DOHH2 (cell line): ENCODE measurements around the gene RHOT2.

Source experiments
- H3F3A ChIP-seq: fragments of 200-600 bp; sonication (generic), shearing (Covaris generic); 2 replicates; pipeline ENCODE4 v1.6.0; 2016; ENCODE audit warnings: antibody characterized with exemption, mild to moderate bottlenecking; ENCODE audit not compliant: control insufficient read depth, insufficient read depth
- H3K27ac ChIP-seq: fragments of 200-600 bp; sonication (generic); 2 replicates; pipeline ENCODE4 v1.5.1; 2014; ENCODE audit warnings: low read depth, mild to moderate bottlenecking, low read length, moderate library complexity
- H3K27me3 ChIP-seq: fragments of 200-600 bp; sonication (generic); 2 replicates; pipeline ENCODE4 v1.6.1; 2014; ENCODE audit warnings: mild to moderate bottlenecking, low read length, mixed read lengths; ENCODE audit not compliant: control insufficient read depth
- H3K36me3 ChIP-seq: fragments of 200-600 bp; sonication (generic); 2 replicates; pipeline ENCODE4 v1.6.1; 2014; ENCODE audit warnings: mild to moderate bottlenecking, low read length, moderate library complexity, mixed read lengths; ENCODE audit not compliant: control insufficient read depth
- H3K4me1 ChIP-seq: fragments of 200-600 bp; sonication (generic); 2 replicates; pipeline ENCODE4 v1.6.1; 2014; ENCODE audit warnings: mild to moderate bottlenecking, low read length, mixed read lengths; ENCODE audit not compliant: control insufficient read depth
- H3K4me2 ChIP-seq: fragments of 200-600 bp; sonication (generic); 2 replicates; pipeline ENCODE4 v1.6.0; 2014; ENCODE audit warnings: mild to moderate bottlenecking, low read length, moderate library complexity
- H3K4me3 ChIP-seq: fragments of 200-600 bp; sonication (generic); 2 replicates; pipeline ENCODE4 v1.5.1; 2014; ENCODE audit warnings: mild to moderate bottlenecking, low read length, mixed read lengths
- H3K79me2 ChIP-seq: fragments of 200-600 bp; sonication (generic); 2 replicates; pipeline ENCODE4 v1.6.1; 2014; ENCODE audit warnings: mild to moderate bottlenecking, low read length, mixed read lengths; ENCODE audit not compliant: control insufficient read depth
- H3K9me2 ChIP-seq: fragments of 200-600 bp; sonication (generic); replicated peaks from 2 replicates; pipeline ENCODE4 v1.6.1; 2014; ENCODE audit warnings: mild to moderate bottlenecking, low read length, mixed read lengths; ENCODE audit not compliant: control insufficient read depth
- H3K9me3 ChIP-seq: fragments of 200-600 bp; sonication (generic); 2 replicates; pipeline ENCODE4 v1.6.1; 2014; ENCODE audit warnings: antibody characterized with exemption, low read length, mixed read lengths; ENCODE audit not compliant: control insufficient read depth, insufficient read depth
- H4K20me1 ChIP-seq: fragments of 200-600 bp; sonication (generic); 2 replicates; pipeline ENCODE4 v1.6.0; 2014; ENCODE audit warnings: low read depth, mild to moderate bottlenecking, antibody characterized with exemption, low read length, moderate library complexity; ENCODE audit not compliant: control insufficient read depth, insufficient read depth
- EZH2phosphoT487 ChIP-seq: fragments of 200-600 bp; sonication (generic); IDR thresholded peaks from 2 replicates; pipeline ENCODE4 v1.6.1; 2017; ENCODE audit warnings: borderline replicate concordance, mild to moderate bottlenecking, antibody characterized with exemption, low read length, moderate library complexity, mixed read lengths
- TF ChIP-seq, protein P1 (sequence below): fragments of 200-600 bp; sonication (generic); IDR thresholded peaks from one replicate; pipeline ENCODE4 v1.5.1; 2014; ENCODE audit warnings: antibody characterized with exemption, mild to moderate bottlenecking, low read depth, low read length; ENCODE audit not compliant: poor library complexity, severe bottlenecking

Gene RHOT2

GRCh38 chr16:709566-710499 is 41.9 kb downstream of the RHOT2 start:
- no peaks in the 10 kb centered on the region for H3K36me3 ChIP-seq
- H3K79me2 ChIP-seq = no peaks in the 10 kb centered on the region
- TF ChIP-seq, protein P1, sequence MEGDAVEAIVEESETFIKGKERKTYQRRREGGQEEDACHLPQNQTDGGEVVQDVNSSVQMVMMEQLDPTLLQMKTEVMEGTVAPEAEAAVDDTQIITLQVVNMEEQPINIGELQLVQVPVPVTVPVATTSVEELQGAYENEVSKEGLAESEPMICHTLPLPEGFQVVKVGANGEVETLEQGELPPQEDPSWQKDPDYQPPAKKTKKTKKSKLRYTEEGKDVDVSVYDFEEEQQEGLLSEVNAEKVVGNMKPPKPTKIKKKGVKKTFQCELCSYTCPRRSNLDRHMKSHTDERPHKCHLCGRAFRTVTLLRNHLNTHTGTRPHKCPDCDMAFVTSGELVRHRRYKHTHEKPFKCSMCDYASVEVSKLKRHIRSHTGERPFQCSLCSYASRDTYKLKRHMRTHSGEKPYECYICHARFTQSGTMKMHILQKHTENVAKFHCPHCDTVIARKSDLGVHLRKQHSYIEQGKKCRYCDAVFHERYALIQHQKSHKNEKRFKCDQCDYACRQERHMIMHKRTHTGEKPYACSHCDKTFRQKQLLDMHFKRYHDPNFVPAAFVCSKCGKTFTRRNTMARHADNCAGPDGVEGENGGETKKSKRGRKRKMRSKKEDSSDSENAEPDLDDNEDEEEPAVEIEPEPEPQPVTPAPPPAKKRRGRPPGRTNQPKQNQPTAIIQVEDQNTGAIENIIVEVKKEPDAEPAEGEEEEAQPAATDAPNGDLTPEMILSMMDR = no peak
- TF ChIP-seq EZH2phosphoT487 = no peak
- no peaks in the 10 kb centered on the region for H3K9me3 ChIP-seq
- 0 out of 2 replicates have a peak, but pooled peaks cover 4% of the 10 kb centered on the region for H4K20me1 ChIP-seq
- H3K4me1 ChIP-seq = peaks cover 11% of the 10 kb centered on the region
- peaks cover 40% of the 10 kb centered on the region for H3K27me3 ChIP-seq
- no peak overlapping the region for H3K27ac ChIP-seq
- H3K4me2 ChIP-seq = no peak overlapping the region
- no peaks in the 10 kb centered on the region for H3K9me2 ChIP-seq
- H3F3A ChIP-seq = 0 out of 2 replicates have a peak, but pooled peaks cover 2% of the 10 kb centered on the region
- no peak overlapping the region for H3K4me3 ChIP-seq

DNA sequence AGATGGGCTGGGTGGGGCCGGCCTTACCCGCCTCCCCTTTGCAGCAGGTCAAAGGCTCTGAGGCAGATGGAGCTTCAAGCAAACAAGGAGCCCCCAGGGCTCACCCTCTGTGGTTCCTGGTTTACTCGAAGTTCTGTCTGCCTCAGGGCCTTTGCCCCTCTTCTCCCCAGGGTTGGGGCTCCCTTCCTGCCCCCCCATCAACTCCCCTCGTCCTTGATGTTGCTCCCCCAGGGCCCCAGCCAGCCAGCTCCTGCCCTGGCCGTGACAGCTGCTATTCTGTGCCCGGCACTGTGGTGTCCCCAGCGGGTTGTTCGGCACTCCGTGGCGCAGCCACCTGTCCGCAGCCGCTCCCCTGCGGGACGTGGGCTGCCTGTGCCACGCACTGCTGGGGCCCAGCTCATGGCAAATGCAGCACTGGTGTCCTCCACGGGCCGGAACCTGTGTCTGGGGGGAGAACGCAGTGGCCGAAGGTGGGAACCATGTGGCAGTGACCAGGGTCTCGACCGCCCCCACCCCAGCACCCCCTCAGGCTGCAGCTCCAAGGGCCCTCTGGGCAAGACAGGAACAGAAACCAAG is 42.7 kb downstream of the RHOT2 start:
- Histone ChIP-seq H3K4me3 (no peak overlapping the region), H4K20me1 (0 out of 2 replicates have a peak, but pooled peaks cover 4% of the 10 kb centered on the region), H3K27me3 (peaks cover 44% of the 10 kb centered on the region), H3K9me2 (no peaks in the 10 kb centered on the region), H3K4me2 (no peak overlapping the region), H3K4me1 (peaks cover 14% of the 10 kb centered on the region), H3K79me2 (no peaks in the 10 kb centered on the region), H3F3A (0 out of 2 replicates have a peak, but pooled peaks cover 2% of the 10 kb centered on the region), H3K36me3 (no peaks in the 10 kb centered on the region), H3K27ac (no peak overlapping the region), H3K9me3 (no peaks in the 10 kb centered on the region)
- no peak for TF ChIP-seq EZH2phosphoT487
- TF ChIP-seq, protein P1 = no peak

- no peaks in the 10 kb centered on the region for H3K36me3 ChIP-seq
- 0 out of 2 replicates have a peak, but pooled peaks cover 2% of the 10 kb centered on the region for H3F3A ChIP-seq
- TF ChIP-seq, protein P1 = no peak
- no peak for TF ChIP-seq EZH2phosphoT487
- H4K20me1 ChIP-seq = peaks cover 6% of the 10 kb centered on the region; the same call in 1 of the 2 replicates
- H3K27ac ChIP-seq = no peak overlapping the region
- peaks cover 48% of the 10 kb centered on the region for H3K27me3 ChIP-seq
- 0 out of 2 replicates have a peak, but pooled peaks cover 2% of the 10 kb centered on the region for H3K79me2 ChIP-seq
- no peak overlapping the region for H3K4me2 ChIP-seq
- H3K9me3 ChIP-seq = no peaks in the 10 kb centered on the region
- no peak overlapping the region for H3K4me3 ChIP-seq
- H3K4me1 ChIP-seq = peaks cover 18% of the 10 kb centered on the region
- H3K9me2 ChIP-seq = no peaks in the 10 kb centered on the region
These were observed 43.2 kb downstream of the RHOT2 start for GRCh38 chr16:711084-711483.
